NCI-H2227 (cell line): ENCODE measurements around the gene GSTO2.

Source experiments
- DNase-seq: peaks from one replicate; lab custom pipeline; 2025; ENCODE audit not compliant: unreplicated experiment; lab: John Stamatoyannopoulos, UW

Gene GSTO2

DNA sequence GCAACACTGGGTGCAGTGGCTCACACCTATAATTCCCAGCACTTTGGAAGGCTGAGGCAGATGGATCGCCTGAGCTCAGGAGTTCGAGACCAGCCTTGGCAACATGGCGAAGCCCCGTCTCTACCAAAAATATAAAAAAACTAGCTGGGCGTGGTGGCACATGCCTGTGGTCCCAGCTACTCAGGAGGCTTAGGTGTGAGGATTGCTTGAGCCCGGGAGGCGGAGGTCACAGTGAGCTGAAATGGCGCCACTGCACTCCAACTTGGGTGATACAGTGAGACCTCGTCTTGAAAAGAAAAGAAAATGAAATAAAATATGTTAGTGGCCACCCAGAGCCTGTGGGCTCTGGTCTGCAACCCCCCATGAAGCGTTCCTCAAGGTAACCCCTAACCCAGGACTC, 55.9 kb downstream of the GSTO2 start:
- DNase-seq = no peak

GRCh38 chr10:104325436-104326435, 56.8 kb downstream of the GSTO2 start:
- DNase-seq = no peak

GRCh38 chr10:104326991-104327610, 58.1 kb downstream of the GSTO2 start:
- no peak for DNase-seq

GRCh38 chr10:104327745-104328645, 59.0 kb downstream of the GSTO2 start:
- peak; percentile 56 for DNase-seq

DNA sequence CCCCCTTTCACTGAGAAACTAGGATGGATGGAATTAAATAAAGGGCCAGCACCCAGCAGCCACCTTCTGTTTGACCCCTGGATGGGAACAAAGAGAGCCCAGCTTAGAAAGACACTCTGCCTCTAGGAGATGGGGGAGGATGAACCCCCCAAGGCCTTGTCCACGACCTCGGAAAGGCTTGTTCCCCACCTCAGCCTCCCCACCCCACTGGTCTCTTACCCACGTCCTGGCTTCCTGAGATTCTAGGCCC, 59.6 kb downstream of the GSTO2 start:
- DNase-seq = no peak

- peak; percentile 83 for DNase-seq
Measured at GRCh38 chr10:104328896-104329710, 60.1 kb downstream of the GSTO2 start.

- DNase-seq = no peak
Measured at GRCh38 chr10:104329735-104330134, 60.8 kb downstream of the GSTO2 start.

GRCh38 chr10:104330168-104331110, 61.5 kb downstream of the GSTO2 start:
- no peak for DNase-seq

GRCh38 chr10:104331208-104331838, 62.3 kb downstream of the GSTO2 start:
- peak; percentile 84 for DNase-seq

DNA sequence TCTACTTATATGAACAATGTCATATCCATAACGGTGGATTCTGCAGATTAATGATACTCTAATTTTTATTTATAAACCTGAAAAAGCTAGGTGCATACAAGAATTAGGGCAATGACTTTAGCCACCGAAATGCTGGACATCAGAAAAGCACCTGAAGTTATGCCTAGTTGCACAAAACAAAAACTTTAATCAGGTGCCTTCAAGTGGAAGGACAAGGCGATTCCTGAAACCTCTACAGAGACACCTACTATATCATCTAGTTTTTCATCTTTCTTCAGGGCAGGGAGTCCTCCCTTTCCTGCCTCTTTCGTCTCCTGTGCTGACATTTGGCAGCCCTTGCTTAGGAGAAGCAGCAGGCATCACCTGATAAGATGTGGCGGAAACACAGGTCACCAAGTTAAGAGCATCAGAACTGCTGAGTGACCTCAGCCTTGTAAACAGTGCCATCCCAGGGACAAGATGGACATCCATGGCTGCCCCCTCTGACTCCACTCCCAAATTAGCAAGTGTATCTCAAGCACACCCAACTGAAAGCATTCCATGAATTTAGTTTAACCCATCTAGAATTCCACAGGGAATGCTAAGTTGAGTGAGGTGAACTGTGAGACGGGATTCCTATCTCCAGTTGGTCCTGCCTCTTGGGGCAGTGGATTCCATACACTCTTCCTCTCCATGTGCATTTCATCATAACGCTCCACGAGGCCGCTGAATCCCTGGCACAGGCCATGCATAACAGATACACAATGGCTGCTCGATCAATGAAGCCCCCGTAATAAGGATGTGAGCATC, 63.5 kb downstream of the GSTO2 start:
- DNase-seq = no peak

DNA sequence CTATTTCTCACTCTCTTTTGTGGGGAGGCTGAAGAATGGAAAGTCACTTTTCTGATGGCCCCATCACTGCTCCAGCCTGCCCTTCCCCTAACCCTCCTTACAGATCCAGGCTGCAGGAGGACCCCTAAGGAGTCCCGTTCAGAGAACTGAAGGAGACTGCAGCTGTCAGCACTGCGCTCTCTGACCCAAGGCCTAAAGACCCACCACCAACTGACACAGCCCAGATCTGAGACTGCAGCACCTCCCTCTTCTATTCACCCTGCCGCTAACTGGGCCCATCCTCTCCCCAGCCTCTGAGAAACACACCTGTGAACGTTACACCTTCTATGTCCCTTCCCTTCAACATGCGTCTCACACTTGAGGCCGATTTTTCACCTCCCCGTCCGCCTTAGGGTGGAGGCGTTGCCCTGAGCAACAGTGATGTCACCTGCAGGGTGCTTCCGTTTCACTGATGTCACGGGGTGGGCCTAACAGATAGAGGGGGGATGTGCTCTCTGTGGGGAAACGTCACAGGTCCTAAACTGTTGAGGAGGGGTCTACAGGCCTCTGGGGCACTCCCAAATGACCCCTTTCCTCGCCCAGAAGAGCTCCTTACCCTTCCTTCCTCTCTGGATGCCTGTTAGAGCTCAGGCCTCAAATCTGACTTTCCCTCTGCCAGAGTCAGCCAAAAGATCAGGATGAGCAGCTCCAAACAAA, 64.2 kb downstream of the GSTO2 start:
- no peak for DNase-seq

DNA sequence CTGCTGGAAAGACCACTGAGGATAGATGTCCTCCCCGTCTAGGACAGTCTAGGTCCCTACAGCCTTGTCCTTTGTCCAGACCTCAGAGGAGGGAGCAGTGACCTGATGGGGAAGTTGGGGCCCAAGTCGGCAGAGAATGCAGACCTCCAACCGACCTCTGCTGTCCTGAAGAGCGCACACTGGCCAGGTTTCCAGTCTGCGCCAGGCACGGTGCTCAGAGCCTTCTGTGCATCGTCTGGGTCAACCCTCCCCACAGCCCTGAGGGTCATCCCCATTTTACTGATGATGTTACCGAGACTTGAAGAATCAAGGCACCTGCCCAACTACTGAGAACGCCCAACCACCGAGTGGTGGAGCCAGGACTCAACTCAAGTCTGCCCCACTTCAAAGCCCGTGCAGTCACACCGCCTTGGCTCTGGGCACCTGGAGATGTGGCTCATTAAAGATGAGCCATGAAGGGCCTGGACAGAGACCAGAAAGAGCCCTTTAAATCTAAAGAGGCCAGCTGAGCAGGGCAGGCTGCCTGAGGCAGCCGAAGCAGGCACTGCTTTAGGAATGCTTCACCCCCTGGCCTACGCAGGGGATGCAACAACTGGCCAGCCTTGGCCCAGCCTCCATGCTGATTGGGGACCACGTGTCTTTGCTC, 64.9 kb downstream of the GSTO2 start:
- DNase-seq = no peak

DNA sequence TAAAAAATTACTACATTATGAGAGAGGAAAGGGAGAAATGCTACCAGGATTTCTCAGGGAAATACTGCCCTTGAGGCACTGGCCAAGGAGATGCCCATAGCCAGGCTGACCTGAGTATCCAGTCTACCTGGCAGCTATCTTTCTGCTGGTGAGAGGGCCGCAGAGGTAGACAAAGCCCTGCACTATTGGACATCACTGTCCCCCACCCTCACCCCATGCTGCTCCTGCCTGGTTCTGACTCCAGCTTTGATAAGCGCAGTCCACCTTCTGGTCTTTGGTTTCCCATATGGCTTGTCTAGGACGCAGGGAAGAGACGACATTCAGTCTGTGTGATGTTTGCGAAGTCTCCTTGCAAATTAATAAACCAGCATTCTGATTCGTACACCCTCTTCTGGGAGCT, 65.6 kb downstream of the GSTO2 start:
- no peak for DNase-seq

DNA sequence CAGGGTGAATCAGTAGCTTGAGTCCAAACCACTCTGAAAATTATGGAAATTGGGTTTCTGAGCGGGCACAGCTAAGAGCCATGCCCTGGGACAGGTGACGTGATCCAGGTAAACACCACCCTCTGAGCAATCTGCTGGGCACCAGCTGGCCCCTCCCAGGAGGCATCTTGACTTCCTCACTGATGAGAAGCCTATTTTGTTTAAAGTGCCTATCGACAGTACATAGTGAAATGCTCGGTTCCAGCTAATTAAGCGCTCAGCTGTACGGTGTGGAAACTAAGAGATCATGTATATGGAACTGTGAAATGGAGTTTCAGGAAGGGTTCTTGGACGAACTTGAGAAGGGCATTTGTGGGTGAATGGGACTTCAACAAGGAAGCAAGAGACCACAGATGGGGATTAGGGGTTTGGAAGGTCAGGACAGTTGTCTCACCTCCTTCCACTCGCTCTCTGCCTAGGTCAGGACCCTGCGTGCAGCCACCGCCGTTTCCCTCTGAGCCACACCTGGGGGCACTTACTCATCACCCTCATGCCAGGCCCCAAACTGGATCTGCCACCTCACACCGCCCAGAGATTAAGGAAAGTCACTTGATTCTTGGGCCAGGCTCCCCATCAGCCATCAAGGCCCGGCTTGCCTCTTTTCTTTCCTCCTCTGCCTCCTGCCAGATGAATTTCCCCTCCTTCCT, 66.1 kb downstream of the GSTO2 start:
- DNase-seq = no peak

DNA sequence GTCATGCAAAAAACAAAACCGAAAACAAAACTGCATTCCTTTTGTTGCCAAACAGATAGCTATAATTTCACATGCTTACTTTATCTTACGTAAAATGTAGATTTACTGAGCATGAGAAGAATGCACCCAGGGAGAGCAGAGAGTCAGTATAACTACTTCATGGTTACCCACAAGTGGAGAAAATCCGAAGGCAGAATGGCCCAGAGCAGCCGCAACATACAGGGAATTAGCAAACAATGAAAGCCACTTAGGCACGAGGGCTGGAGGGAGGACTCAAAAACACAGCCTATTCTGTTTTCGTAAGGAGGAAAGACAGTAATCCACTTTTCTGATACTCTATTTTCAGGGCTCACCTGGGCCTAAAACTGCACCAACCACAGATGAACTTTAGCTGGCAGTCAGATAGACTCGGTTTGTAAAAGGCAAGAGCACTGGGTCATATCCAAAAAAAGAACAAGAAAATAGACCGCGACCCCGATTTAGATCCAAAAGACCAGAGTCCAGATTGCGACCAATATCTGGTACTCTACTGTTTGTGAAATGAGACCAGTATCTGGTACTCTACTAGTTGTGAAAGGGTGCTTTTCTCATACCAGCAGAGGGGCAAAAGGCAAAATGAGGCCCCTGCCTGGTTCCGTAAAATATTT, 68.0 kb downstream of the GSTO2 start:
- DNase-seq = no peak

GRCh38 chr10:104337521-104337984, 68.6 kb downstream of the GSTO2 start:
- no peak for DNase-seq
